Coronary artery (tissue), 2 donors: ENCODE results near the gene ARPIN.

Experiments
- DNase-seq: peaks from one replicate; pipeline ENCODE4 v3.0.0-alpha.2; 2017; ENCODE audit warnings: low spot score
- H3K27ac ChIP-seq, 2 donors: fragments of 200-600 bp; sonication (generic); one replicate each; pipeline ENCODE4 v1.5.1; 2016 to 2019
- H3K4me3 ChIP-seq: fragments of 200-600 bp; sonication (generic); 2 replicates; pipeline ENCODE4 v1.5.1; 2016; ENCODE audit warnings: mild to moderate bottlenecking, moderate library complexity
- CTCF ChIP-seq: fragments of 200-600 bp; sonication (generic); IDR thresholded peaks from one replicate; pipeline ENCODE4 v1.5.1; 2019; ENCODE audit warnings: antibody characterized with exemption

ARPIN gene

GRCh38 chr15:89908226-89908625, 4.5 kb downstream of the ARPIN start:
- peak; percentile 58 for DNase-seq
- Histone ChIP-seq H3K27ac (no peak overlapping the region), H3K4me3 (no peak overlapping the region)
- no peak for TF ChIP-seq CTCF

GRCh38 chr15:89907289-89907688, 5.5 kb downstream of the ARPIN start:
- H3K4me3 ChIP-seq = no peak overlapping the region
- TF ChIP-seq CTCF = no peak
- peak; percentile 24 for DNase-seq
- H3K27ac ChIP-seq = no peak overlapping the region

DNA sequence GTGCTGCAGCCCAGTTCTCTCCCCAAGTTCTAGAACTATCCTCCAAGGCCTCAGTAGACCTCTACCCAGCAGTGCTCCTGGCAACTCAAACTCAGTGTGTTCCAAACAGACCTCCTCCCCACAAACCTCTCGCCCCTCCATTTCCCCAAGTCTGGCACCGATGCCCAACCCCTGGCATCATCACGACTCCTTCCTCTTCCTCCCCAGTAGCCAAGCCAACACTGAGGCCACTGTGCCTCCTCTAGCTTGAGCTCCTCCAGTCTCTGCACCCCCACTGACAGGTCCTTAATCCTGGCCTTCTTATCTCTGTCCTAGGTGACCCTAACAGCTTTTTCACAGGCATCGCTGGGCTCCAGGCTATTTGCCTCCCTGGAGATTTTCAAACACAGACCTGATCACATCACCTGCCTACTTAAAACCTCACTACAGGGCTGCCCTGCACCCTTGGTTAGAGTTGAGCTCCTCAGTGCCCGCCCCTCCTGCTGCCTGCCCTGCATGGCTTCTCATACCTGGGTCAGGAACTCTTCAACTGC, 6.8 kb downstream of the ARPIN start:
- peak; percentile 26 for DNase-seq
- no peak for TF ChIP-seq CTCF
- H3K4me3 ChIP-seq = no peak overlapping the region
- no peak overlapping the region for H3K27ac ChIP-seq

DNA sequence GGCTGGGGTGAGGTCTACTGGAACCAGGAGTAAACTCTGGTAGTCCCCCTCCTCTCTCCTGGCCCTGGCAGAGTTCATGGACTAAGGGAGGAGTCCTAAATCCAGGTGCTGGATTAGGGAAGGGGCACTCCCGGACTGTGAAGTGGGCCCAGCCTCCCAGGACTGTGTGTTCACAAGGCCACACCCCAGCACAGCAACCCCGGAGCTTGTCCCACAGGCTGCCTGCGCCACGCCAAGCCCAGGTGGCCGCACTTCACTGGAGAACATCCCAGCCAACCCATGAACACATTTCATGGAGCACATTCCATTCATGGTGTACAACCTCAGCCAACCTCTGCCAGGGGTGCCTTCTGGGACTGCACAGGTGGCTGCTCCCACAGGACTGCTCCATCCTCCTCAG, 8.2 kb downstream of the ARPIN start:
- TF ChIP-seq CTCF = no peak
- DNase-seq = peak; percentile 35
- no peak overlapping the region for H3K27ac ChIP-seq
- H3K4me3 ChIP-seq = no peak overlapping the region

DNA sequence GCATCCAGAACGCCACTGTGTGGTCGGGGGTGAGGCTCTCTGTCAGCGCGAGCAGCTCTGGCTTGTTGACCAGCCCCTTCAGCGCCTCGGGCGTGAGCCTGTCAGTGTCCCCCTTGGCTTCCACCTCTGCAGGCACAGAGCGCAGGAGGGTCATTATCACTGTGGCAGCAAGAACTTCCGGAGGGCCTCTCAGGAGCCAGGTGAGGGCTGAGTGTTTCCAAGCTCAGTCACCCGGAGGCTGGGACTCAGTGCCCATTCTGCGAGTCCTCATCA, 9.0 kb downstream of the ARPIN start:
- no peak overlapping the region for H3K27ac ChIP-seq
- TF ChIP-seq CTCF = no peak
- no peak overlapping the region for H3K4me3 ChIP-seq

DNA sequence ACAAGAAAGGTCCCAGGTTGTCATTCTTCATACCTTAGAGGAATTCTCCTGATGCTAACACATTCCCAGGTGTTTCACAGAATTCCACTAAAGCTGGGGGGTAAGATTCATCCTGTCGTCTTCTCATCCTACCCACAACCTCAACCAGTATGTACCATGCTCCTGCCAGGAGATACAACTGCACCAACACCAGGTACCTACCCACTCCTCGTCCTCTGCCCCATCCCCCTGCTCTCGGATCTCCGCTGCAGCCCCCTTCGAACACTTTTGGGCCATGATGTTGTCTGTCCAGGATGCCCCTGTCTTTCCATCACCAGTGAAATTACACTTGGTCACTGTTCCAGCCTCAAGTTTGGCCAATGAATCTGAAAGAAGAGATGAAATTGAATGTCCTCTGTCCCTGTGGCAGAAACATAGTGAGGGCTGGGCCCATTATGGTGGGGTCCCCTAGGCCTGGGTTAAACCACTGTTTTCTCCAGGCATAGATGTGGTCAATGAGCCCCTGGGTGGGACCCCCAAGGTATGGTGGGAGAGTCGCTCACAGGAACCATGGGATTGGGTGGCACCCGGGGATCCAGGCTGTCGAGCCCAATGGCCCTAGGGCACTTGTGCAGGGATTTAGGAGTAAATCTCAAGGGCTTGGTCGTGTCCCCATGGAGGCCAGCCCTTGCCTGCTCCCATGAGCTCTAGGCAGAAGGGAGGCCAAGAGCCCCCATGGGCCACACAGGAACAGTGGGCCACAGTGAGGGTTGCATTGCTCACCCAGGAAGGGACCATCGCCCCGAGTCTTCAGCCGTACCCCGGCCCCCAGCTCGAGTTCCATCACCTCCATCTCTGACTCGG, 9.5 kb downstream of the ARPIN start:
- no peak overlapping the region for H3K27ac ChIP-seq
- DNase-seq = peak; percentile 52
- no peak for TF ChIP-seq CTCF
- H3K4me3 ChIP-seq = no peak overlapping the region

More for the DNA sequence above, 9.0 kb downstream of the ARPIN start:
- no peak for DNase-seq

DNA sequence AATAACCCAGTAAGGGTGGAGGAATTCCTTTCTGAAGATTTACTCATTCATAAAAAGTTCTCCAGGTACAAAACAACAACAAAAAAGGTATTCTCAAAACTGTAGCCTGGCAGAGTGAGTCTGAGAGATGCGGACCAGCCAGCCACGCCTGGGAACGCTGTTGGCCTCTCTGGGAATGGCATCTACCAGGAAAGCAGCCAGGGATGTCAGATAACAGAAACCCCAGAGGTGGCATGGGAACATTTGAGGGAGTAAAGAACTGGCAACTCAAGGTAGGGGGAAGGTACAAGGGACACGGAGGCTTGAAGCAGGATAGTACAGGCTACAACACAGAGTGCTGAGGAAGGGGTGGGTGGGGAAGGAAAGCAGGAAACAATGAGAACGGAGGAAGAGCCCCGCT, 11.9 kb downstream of the ARPIN start:
- DNase-seq = no peak
- H3K27ac ChIP-seq = no peak overlapping the region
- H3K4me3 ChIP-seq = no peak overlapping the region
- TF ChIP-seq CTCF = no peak
